H9 (cell line): ENCODE data around the gene RAVER1. TPM values are rescaled to one million over a fixed set of nuclear protein-coding genes. Genes with fewer than 3 reads are reported as not detected.

Experiments
- DNase-seq: peaks from one replicate; pipeline ENCODE4 v3.0.0-alpha.2; 2017
- H2AFZ ChIP-seq: one replicate; pipeline ENCODE4 v1.6.1; 2013; ENCODE audit warnings: mild to moderate bottlenecking, low read length, control low read depth, moderate library complexity
- H2AK5ac ChIP-seq: 2 replicates; pipeline ENCODE4 v1.6.1; 2013; ENCODE audit warnings: low read length, control low read depth, mixed read lengths; ENCODE audit not compliant: insufficient read length
- H2BK120ac ChIP-seq: one replicate; pipeline ENCODE4 v1.6.1; 2013; ENCODE audit warnings: low read depth, mild to moderate bottlenecking, low read length, control low read depth, inconsistent platforms; ENCODE audit not compliant: poor library complexity, severe bottlenecking
- H2BK12ac ChIP-seq: 2 replicates; pipeline ENCODE4 v1.6.1; 2013; ENCODE audit warnings: low read length, control low read depth, mixed read lengths, low read depth; ENCODE audit not compliant: insufficient read length
- H2BK15ac ChIP-seq: 2 replicates; pipeline ENCODE4 v1.6.1; 2013; ENCODE audit warnings: low read depth, low read length, control low read depth
- H2BK20ac ChIP-seq: one replicate; pipeline ENCODE4 v1.6.1; 2013; ENCODE audit warnings: low read depth, mild to moderate bottlenecking, low read length, control low read depth, inconsistent platforms; ENCODE audit not compliant: poor library complexity, severe bottlenecking
- H2BK5ac ChIP-seq: 2 replicates; pipeline ENCODE4 v1.6.1; 2013; ENCODE audit warnings: low read length, control low read depth, mixed read lengths; ENCODE audit not compliant: insufficient read length
- H3K14ac ChIP-seq: 2 replicates; pipeline ENCODE4 v1.6.1; 2013; ENCODE audit warnings: low read length, control low read depth; ENCODE audit not compliant: insufficient read depth
- H3K18ac ChIP-seq: 2 replicates; pipeline ENCODE4 v1.6.1; 2013; ENCODE audit warnings: low read depth, mild to moderate bottlenecking, mixed read lengths, low read length, control low read depth; ENCODE audit not compliant: insufficient read length
- H3K23ac ChIP-seq: 2 replicates; pipeline ENCODE4 v1.6.1; 2013; ENCODE audit warnings: low read length, control low read depth, mixed read lengths, low read depth; ENCODE audit not compliant: insufficient read length
- H3K23me2 ChIP-seq: 2 replicates; pipeline ENCODE4 v1.6.1; 2013; ENCODE audit warnings: low read depth, mild to moderate bottlenecking, mixed read lengths, low read length, control low read depth; ENCODE audit not compliant: insufficient read length, poor library complexity, severe bottlenecking
- H3K27ac ChIP-seq: 2 replicates; pipeline ENCODE4 v1.5.1; 2013; ENCODE audit warnings: low read length, control low read depth, mixed read lengths, low read depth; ENCODE audit not compliant: insufficient read length
- H3K27me3 ChIP-seq: 2 replicates; pipeline ENCODE4 v1.6.1; 2013; ENCODE audit warnings: low read length, control low read depth, inconsistent platforms; ENCODE audit not compliant: insufficient read depth
- H3K4ac ChIP-seq: 2 replicates; pipeline ENCODE4 v1.6.1; 2013; ENCODE audit warnings: low read depth, mild to moderate bottlenecking, control low read depth, inconsistent platforms, low read length, moderate library complexity
- H3K4me1 ChIP-seq: 2 replicates; pipeline ENCODE4 v1.6.1; 2013; ENCODE audit warnings: low read length, control low read depth, inconsistent platforms; ENCODE audit not compliant: insufficient read depth
- H3K4me2 ChIP-seq: 2 replicates; pipeline ENCODE4 v1.6.1; 2013; ENCODE audit warnings: low read length, control low read depth, mixed read lengths; ENCODE audit not compliant: insufficient read length, insufficient read depth
- H3K56ac ChIP-seq: 2 replicates; pipeline ENCODE4 v1.6.1; 2013; ENCODE audit warnings: low read depth, mild to moderate bottlenecking, mixed read lengths, low read length, control low read depth; ENCODE audit not compliant: insufficient read length
- H3K79me1 ChIP-seq: 2 replicates; pipeline ENCODE4 v1.6.1; 2013; ENCODE audit warnings: low read depth, mild to moderate bottlenecking, moderate library complexity, low read length, control low read depth, inconsistent platforms; ENCODE audit not compliant: insufficient read depth, poor library complexity, severe bottlenecking
- H3K79me2 ChIP-seq: 2 replicates; pipeline ENCODE4 v1.6.1; 2013; ENCODE audit warnings: low read length, control low read depth, inconsistent platforms; ENCODE audit not compliant: insufficient read depth
- H3K9ac ChIP-seq: 2 replicates; pipeline ENCODE4 v1.6.1; 2013; ENCODE audit warnings: low read length, control low read depth, mixed read lengths; ENCODE audit not compliant: insufficient read length; ENCODE audit errors: extremely low read depth
- H3K9me3 ChIP-seq: one replicate; pipeline ENCODE4 v1.6.1; 2013; ENCODE audit warnings: low read depth, low read length, inconsistent platforms; ENCODE audit not compliant: control insufficient read depth
- H3T11ph ChIP-seq: one replicate; pipeline ENCODE4 v1.6.1; 2013; ENCODE audit warnings: mild to moderate bottlenecking, low read length, control low read depth, inconsistent platforms
- H4K20me1 ChIP-seq: one replicate; pipeline ENCODE4 v1.6.1; 2013; ENCODE audit not compliant: control insufficient read depth, insufficient read length, insufficient read depth
- H4K5ac ChIP-seq: 2 replicates; pipeline ENCODE4 v1.6.1; 2013; ENCODE audit warnings: low read depth, mild to moderate bottlenecking, mixed read lengths, low read length, control low read depth; ENCODE audit not compliant: insufficient read length
- H4K8ac ChIP-seq: replicated peaks from 2 replicates; pipeline ENCODE4 v1.6.1; 2013; ENCODE audit warnings: low read length, control low read depth, mixed read lengths, low read depth; ENCODE audit not compliant: insufficient read length
- H4K91ac ChIP-seq: 2 replicates; pipeline ENCODE4 v1.6.1; 2013; ENCODE audit warnings: low read depth, mild to moderate bottlenecking, moderate library complexity, mixed read lengths, low read length, control low read depth; ENCODE audit not compliant: insufficient read length
- H3K27ac Mint-ChIP-seq, 3 experiments: 2 replicates in 2 of 3; 3 replicates in 1 of 3; pipeline ENCODE4 v1.8.0; 2020 to 2021; ENCODE audit warnings: mixed read lengths in 3 of 3, mild to moderate bottlenecking in 1 of 3, moderate library complexity in 1 of 3
- H3K27me3 Mint-ChIP-seq: 2 replicates; pipeline ENCODE4 v1.8.0; 2021; ENCODE audit warnings: low read depth, mild to moderate bottlenecking, moderate library complexity, mixed read lengths
- H3K36me3 Mint-ChIP-seq, 3 experiments: 2 replicates in 2 of 3; 3 replicates in 1 of 3; pipeline ENCODE4 v1.8.0; 2020 to 2021; ENCODE audit warnings: low read depth in 3 of 3, mixed read lengths in 3 of 3; ENCODE audit not compliant: insufficient read depth in 1 of 3
- H3K4me1 Mint-ChIP-seq, 2 experiments: 2 replicates each; pipeline ENCODE4 v1.8.0; 2020; ENCODE audit warnings: mixed read lengths in 2 of 2
- H3K4me3 Mint-ChIP-seq, 2 experiments: 2 replicates in 1 of 2; 3 replicates in 1 of 2; pipeline ENCODE4 v1.8.0; 2020 to 2021; ENCODE audit warnings: mild to moderate bottlenecking in 2 of 2, mixed read lengths in 2 of 2, moderate library complexity in 1 of 2
- H3K9me3 Mint-ChIP-seq, 2 experiments: 2 replicates in 1 of 2; 3 replicates in 1 of 2; pipeline ENCODE4 v1.8.0; 2020; ENCODE audit warnings: mild to moderate bottlenecking in 2 of 2, mixed read lengths in 2 of 2, moderate library complexity in 1 of 2
- CTCF ChIP-seq: fragments of 200-600 bp; sonication (generic); conservative IDR thresholded peaks from 3 replicates; pipeline ENCODE4 v1.8.0; 2021; ENCODE audit warnings: antibody characterized with exemption, mild to moderate bottlenecking
- WGBS: extraction: QIAGEN DNeasy Blood & Tissue Kit; methylation state at CpG from one replicate; pipeline ENCODE4 v1.1.7; 2013; ENCODE audit warnings: missing lambda C conversion rate, low lambda C conversion rate, mixed read lengths; ENCODE audit not compliant: insufficient read length; ENCODE audit errors: extremely low coverage; 5-methylcytosine and 5-hydroxymethylcytosine counted together
- total RNA-seq: library from RNA; stranded (reverse); gene quantifications from 2 replicates; pipeline ENCODE4 v1.2.1, GENCODE V29; 2021

Gene RAVER1
- total RNA-seq, 1 experiment from 2014 or later: 74.7 TPM

GRCh38 chr19:10299545-10300458, 33.5 kb downstream of the RAVER1 start:
- Histone ChIP-seq H3K9me3 (no peaks in the 10 kb centered on the region), H2BK5ac (no peak overlapping the region), H3K14ac (no peak overlapping the region), H3K56ac (no peak overlapping the region), H2AK5ac (no peak overlapping the region), H3T11ph (no peak overlapping the region), H2AFZ (no peak overlapping the region), H3K79me1 (no peaks in the 10 kb centered on the region), H4K91ac (no peak overlapping the region), H3K18ac (no peak overlapping the region), H3K4ac (no peak overlapping the region), H2BK20ac (no peak overlapping the region), H4K5ac (no peak overlapping the region), H2BK120ac (no peak overlapping the region), H3K4me1 (no peaks in the 10 kb centered on the region), H3K4me2 (no peak overlapping the region), H3K23me2 (peaks cover 11% of the 10 kb centered on the region), H3K79me2 (no peaks in the 10 kb centered on the region), H4K8ac (no peak overlapping the region), H3K27ac (no peak overlapping the region), H2BK15ac (no peak overlapping the region), H3K23ac (no peak overlapping the region), H3K27me3 (peaks cover 13% of the 10 kb centered on the region; the same call in 1 of the 2 replicates), H4K20me1 (no peaks in the 10 kb centered on the region), H3K9ac (no peak overlapping the region), H2BK12ac (no peak overlapping the region)
- no peak for DNase-seq
- no CpG with 5 or more reads among the region's 14 CpGs for WGBS
- Mint-ChIP-seq H3K27me3 (peaks cover 55% of the 10 kb centered on the region), H3K4me1 (peaks cover 4 to 8% of the 10 kb centered on the region in 2 experiments), H3K36me3 (peaks cover 0 to 9% (median 5%) of the 10 kb centered on the region in 3 experiments; a peak in 5 of 7 replicates), H3K9me3 (no peaks in the 10 kb centered on the region), H3K4me3 (peak overlapping the region in 1 of 2 experiments; percentile 29; a peak in 2 of 5 replicates), H3K27ac (no peak overlapping the region)
- TF ChIP-seq CTCF: no peak
